ENCODE results near the gene NPIPB6. TPM values are rescaled to one million over a fixed set of nuclear protein-coding genes. Genes with fewer than 3 reads are reported as not detected.

NPIPB6 gene
- total RNA-seq, 1 donor from 2014 or later = 8.7 TPM

DNA sequence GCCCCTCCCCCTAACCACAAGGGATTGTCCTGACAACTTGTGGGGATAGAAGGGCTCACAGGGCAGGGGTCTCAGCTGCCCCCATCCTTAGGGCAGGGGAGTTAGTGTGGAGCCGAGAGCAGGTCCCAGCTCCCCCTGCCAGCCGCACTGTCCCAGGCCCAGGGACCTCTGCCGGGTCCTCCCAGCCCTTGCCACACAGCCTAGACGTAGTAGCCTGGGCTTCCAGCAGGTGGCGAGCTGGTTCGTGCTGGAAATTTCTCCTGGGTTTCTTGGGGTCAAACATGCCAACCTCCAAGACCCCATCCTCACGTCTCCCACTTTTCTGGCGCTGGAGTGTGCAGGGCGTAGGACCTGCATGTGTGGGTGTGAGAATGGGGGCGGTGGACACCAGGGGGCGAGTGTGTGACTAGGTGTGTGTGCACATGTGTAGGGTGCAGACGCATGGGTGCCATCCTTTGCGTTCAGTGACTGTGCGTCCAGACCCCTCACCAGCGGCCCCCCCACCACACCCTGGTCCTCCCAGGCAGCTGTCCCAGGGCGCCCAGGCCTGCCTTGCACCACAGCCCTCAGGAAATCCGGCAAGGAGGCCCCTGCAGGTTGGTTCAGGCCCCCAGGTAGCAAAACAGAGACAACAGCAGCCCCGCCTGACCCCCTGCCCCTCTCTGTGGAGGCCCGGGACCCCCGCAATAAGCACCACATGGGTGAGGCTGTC lies 41.5 kb downstream of the NPIPB6 start:
- no peaks in the 10 kb centered on the region for H3K27me3 Mint-ChIP-seq (ENCODE audit: low read depth)
- no peak for DNase-seq (ENCODE audit: low spot score in 2 of 2, unreplicated experiment in 2 of 2)
- H3K27ac Mint-ChIP-seq = no peak overlapping the region
- no peaks in the 10 kb centered on the region for H3K4me1 Mint-ChIP-seq
- peak; percentile 66 for TF ChIP-seq CTCF (IDR thresholded peaks at IDR 0.05; ENCODE audit: unreplicated experiment)
- H3K4me3 Mint-ChIP-seq = no peak overlapping the region
- no peaks in the 10 kb centered on the region for H3K9me3 Mint-ChIP-seq
- H3K36me3 Mint-ChIP-seq = peaks cover 14% of the 10 kb centered on the region

- Mint-ChIP-seq H3K4me3 (no peak overlapping the region), H3K27me3 (ENCODE audit: low read depth) (no peaks in the 10 kb centered on the region), H3K9me3 (no peaks in the 10 kb centered on the region), H3K36me3 (peaks cover 14% of the 10 kb centered on the region), H3K27ac (no peak overlapping the region), H3K4me1 (no peaks in the 10 kb centered on the region)
- DNase-seq (ENCODE audit: low spot score in 2 of 2, unreplicated experiment in 2 of 2) = no peak
- no peak for TF ChIP-seq CTCF (IDR thresholded peaks at IDR 0.05; ENCODE audit: unreplicated experiment)
Observed at GRCh38 chr16:28320741-28321140, 42.6 kb downstream of the NPIPB6 start.

- no peak for DNase-seq (ENCODE audit: low spot score in 2 of 2, unreplicated experiment in 2 of 2)
- no peaks in the 10 kb centered on the region for H3K4me1 Mint-ChIP-seq
- TF ChIP-seq CTCF (IDR thresholded peaks at IDR 0.05; ENCODE audit: unreplicated experiment) = no peak
- H3K27ac Mint-ChIP-seq = no peak overlapping the region
- no peaks in the 10 kb centered on the region for H3K9me3 Mint-ChIP-seq
- H3K36me3 Mint-ChIP-seq = peaks cover 16% of the 10 kb centered on the region
- no peak overlapping the region for H3K4me3 Mint-ChIP-seq
- no peaks in the 10 kb centered on the region for H3K27me3 Mint-ChIP-seq (ENCODE audit: low read depth)
Observed at GRCh38 chr16:28320023-28320561, 43.2 kb downstream of the NPIPB6 start.

DNA sequence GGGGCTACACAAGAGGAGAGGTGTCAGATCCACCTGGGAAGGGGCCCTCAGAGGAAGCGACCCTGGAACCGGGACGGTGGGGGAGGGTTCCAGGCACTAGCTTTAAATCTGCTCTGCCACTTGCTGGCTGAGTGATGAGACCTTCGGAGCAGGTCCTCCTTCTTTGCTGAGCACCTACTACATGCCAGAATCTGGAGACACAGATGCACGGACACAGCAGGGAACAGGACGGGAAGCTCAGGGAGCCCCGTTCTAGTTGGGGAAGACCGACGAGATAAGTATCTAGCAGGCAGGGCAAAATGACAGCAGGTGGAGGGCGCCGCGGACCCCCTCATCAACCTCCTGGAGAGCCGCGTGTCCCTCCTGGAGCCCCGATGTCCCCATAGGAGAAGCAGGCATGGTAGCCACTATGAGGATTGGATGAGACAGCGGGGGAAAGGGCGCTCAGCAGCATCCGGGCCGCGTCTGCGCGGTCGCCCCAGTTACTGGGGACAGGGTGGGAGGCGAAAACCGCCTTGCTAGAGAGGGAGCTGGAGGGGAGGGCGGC lies 43.8 kb downstream of the NPIPB6 start:
- TF ChIP-seq CTCF (IDR thresholded peaks at IDR 0.05; ENCODE audit: unreplicated experiment) = no peak
- H3K27ac Mint-ChIP-seq = no peak overlapping the region
- H3K4me1 Mint-ChIP-seq = no peaks in the 10 kb centered on the region
- H3K9me3 Mint-ChIP-seq = no peaks in the 10 kb centered on the region
- peaks cover 17% of the 10 kb centered on the region for H3K36me3 Mint-ChIP-seq
- H3K27me3 Mint-ChIP-seq (ENCODE audit: low read depth) = no peaks in the 10 kb centered on the region
- H3K4me3 Mint-ChIP-seq = no peak overlapping the region
- no peak for DNase-seq (ENCODE audit: low spot score in 2 of 2, unreplicated experiment in 2 of 2)

DNA sequence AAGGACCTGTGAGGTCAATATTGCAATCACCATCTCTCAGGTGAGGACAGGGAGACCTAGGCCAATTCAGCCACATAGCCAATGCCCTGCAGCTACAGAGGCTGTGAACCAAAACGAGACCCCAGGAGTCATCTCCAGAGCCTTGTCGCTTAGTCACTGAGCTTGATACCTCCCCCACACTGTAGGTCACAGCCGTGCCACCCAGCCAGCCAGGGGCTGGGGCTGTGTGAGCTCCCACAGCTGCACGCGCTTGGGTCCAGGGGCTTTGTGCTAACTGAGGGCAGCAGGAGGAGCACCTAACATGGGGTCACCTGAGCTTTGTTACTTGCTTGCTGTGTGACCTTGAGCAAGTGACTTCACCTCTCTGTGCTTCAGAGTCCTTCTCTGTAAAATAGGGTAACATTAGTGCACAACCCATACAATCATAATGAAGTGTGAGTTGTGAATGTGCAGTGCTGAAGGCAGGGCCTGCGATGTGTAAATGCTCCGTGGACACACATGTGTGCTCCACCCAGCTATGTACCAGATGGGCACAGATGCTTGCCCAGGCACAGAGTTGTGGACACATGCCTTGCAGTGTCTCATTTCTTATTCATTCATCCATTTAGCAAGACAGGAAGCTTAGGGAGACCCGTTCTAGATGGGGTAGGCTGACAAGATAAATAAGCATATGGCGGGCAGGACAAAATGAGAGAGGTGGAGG lies 45.1 kb downstream of the NPIPB6 start:
- Mint-ChIP-seq H3K4me3 (no peak overlapping the region), H3K36me3 (peaks cover 22% of the 10 kb centered on the region), H3K27ac (no peak overlapping the region), H3K27me3 (ENCODE audit: low read depth) (no peaks in the 10 kb centered on the region), H3K4me1 (no peaks in the 10 kb centered on the region), H3K9me3 (no peaks in the 10 kb centered on the region)
- DNase-seq (ENCODE audit: low spot score in 2 of 2, unreplicated experiment in 2 of 2) = no peak
- TF ChIP-seq CTCF (IDR thresholded peaks at IDR 0.05; ENCODE audit: unreplicated experiment) = no peak
